ENCODE results near the gene SUFU. TPM values are rescaled to one million over a fixed set of nuclear protein-coding genes. Genes with fewer than 3 reads are reported as not detected.

The SUFU gene
- total RNA-seq, 1 experiment from 2014 or later: 1.7 TPM

- DNase-seq (ENCODE audit: low spot score): no peak
Measured at GRCh38 chr10:102595897-102596296, 92.1 kb downstream of the SUFU start.

DNA sequence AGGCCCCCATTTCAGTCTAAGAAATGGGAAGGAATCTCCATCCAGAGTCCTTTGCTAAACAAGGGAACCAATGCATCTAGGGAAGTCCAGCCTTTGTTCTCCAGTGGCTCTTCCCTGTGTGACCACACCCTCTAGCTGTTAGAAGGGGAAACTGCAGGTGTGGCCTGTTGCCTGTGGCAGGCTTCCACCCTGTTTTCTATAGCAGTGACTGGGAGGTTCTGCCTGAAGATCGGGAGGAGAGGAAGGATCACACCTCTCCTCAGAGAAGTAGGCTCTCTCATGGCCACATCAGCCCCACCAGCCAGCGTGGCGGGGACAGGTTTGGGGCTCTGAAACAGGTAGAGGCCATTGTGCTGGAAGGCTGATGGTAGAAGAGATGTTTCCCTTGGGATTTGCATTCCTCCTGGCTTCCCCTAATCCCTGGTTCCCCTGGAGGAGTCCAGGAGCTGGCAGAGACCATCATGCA is 92.8 kb downstream of the SUFU start:
- peak; percentile 62 for DNase-seq (ENCODE audit: low spot score)

DNA sequence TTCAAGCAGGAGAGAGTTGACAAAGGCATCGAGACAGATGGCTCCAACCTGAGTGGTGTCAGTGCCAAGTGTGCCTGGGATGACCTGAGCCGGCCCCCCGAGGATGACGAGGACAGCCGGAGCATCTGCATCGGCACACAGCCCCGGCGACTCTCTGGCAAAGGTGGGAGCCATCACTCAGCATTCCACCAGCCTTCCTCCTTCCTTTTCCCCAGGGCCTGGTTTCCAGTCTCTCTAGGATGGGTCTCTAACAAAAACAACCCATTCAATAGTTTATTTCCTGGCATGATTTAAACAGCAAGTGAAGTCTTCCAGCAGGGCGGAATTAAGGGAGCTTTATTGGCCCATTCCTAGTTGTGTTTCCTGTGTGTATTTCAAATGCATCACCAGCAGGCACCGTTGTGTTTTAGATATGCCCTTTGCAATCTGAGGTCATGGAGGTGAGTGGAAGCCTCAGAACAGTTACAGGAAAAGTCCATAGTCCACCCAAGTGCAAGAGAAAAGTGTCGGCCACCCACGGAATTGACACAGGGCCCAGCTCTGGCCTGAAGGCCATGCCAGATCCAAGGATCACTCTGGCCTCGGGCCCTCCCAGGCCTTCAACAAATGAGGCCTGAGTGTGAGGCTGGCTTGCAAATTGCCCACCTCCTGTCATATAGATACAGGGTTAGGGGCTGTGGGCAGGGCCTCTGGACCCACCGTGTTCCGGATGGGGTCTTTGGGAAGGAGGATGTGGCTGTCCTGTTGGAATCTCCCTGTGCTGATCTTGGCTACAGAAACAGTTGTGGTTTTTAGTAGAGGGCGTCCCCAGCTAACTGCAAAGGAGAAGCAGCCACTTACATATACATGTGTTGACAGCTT is 93.6 kb downstream of the SUFU start:
- DNase-seq (ENCODE audit: low spot score): no peak

GRCh38 chr10:102598243-102598642 is 94.5 kb downstream of the SUFU start:
- no peak for DNase-seq (ENCODE audit: low spot score)

- DNase-seq (ENCODE audit: low spot score): no peak
Measured at GRCh38 chr10:102599565-102600327, 96.0 kb downstream of the SUFU start.

DNA sequence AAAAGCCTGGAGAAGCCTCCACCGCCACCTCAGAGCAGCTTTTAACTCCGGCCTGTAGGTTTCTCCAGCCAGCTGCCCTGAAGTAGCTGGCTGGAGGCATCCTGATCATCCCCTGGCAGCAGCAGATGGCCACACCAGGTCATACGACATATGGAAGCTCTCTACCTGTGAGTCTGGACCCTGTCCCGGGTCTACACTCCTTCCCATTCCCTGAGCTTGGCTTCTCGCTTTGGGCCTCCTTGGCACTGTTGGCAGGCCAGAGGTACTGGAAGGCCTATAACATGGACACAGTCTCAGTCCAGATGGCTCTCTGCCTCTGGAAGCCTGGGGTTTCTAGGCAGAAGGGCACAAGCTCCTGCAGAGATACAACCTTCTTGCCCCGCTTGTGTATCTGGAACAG is 97.0 kb downstream of the SUFU start:
- DNase-seq (ENCODE audit: low spot score): no peak

DNA sequence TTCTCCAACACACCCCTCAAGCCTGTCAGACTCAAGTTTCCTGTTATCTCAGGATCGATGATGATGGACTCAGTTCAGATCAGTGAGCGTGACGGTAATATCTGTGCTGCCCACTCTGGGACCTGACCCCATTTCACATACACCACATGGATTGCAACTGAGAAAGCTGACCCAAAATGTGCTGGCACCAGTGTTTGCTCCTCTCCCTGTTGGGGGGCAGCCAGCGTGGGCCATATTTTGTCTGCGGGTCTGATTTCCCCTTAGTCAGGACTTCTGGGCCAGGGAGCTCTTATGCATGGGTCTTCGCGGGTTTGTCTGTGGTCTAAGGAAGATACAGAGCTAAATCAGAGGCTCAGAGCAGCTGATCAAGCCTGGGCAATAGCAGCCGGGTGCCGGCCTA is 97.9 kb downstream of the SUFU start:
- DNase-seq (ENCODE audit: low spot score): no peak

DNA sequence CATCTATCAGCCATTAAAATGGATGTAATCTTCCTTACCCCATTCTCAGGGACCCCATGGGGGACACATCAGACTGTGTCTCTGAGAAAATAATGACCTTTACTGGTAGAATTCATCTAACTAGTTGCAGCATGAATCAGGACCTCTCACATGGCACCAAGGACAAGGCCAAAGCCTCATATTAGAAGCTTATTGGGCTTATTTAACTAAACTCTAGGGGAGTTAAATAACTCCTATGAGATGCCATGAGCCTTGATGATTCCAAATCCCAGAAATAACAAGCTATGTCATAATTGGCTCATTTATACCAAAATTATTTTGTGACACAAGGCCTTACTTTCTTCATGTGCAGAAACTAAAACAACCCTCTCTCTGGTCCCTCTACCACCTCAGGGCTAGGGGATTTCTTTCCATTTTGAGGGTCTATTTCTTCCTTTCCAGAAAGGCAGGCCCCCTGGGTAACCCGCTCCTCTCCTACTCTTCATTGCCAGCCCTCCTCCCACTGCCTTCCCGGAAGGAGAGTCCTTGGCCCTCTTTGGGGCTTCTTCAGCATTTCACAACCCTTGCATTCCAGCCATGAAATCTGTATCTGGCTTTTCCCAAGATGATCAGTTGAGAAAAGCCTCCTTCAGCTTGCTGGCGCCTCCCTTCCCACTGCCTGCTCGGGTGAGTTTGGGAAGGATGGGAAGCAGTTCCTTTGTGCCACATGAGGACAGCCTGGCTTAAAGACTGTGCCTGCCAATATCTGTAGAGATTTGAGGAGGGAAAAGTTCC is 98.7 kb downstream of the SUFU start:
- DNase-seq (ENCODE audit: low spot score): no peak

GRCh38 chr10:102603946-102604345 is 100.2 kb downstream of the SUFU start:
- no peak for DNase-seq (ENCODE audit: low spot score)

DNA sequence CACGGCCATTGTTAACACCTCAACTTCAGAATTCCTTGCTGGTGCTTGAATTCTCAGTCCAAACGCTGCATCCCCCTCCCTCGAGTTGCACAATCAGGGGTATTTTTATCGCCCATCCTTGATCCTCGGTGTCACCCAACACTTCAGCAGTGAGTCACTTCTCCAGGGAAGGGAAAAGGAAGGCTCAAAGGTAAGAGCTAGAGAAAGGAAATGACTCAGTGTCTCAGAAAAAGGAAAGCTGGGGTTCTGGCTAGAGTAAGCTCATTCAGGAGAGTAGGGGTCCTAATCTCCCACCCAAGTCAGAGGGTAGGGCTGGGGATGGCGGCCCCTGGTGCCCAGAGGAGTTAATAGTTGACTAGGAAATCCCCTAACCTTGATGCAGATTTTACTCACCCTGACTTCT is 100.7 kb downstream of the SUFU start:
- peak; percentile 55 for DNase-seq (ENCODE audit: low spot score)

- DNase-seq (ENCODE audit: low spot score): no peak
Measured at GRCh38 chr10:102605712-102606111, 101.9 kb downstream of the SUFU start.

GRCh38 chr10:102608487-102608886 is 104.7 kb downstream of the SUFU start:
- no peak for DNase-seq (ENCODE audit: low spot score)

DNA sequence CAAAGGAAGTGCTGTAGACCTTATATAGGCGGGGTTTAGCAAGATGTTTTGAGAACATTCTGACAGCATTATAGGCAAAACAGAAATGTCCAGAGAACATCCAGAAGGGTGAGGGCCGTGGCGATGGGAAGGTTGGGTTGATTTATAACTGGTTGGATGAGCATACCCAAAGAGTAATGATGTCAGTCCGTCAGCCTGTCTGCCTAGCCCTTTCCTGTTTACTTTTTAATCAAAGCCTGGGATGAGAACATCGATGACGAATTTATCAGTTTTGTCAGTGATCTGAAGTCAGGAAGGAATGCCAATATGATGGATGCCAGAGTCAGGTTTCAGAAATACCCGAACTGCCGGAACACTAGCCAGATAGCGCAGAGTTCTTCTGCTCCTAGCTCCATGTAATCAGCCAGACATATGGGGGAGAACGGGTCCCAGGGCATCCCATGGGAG is 106.7 kb downstream of the SUFU start:
- no peak for DNase-seq (ENCODE audit: low spot score)

GRCh38 chr10:102611514-102612087 is 107.8 kb downstream of the SUFU start:
- DNase-seq (ENCODE audit: low spot score): no peak

- DNase-seq (ENCODE audit: low spot score): no peak
Measured at GRCh38 chr10:102612964-102613275, 109.1 kb downstream of the SUFU start.

DNA sequence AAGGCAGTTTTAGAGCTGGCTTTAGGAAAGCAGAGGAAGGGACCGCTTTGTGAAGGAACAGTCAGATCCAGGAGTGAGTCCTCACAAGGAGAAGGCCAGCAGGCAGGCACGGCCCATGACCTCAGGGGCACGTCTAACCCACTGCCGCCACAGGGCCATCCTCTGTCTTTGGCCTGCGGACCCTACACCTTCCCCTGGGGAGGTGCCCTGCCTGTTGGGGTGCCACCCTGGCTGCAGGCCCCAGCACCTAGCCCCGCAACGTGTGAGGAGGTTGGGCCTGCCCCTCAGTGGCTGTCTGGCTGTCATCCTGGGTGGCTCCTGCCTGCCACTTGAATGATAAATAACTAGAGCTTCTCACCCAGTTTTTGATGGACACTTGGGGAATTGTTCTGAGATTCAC is 109.5 kb downstream of the SUFU start:
- no peak for DNase-seq (ENCODE audit: low spot score)

DNA sequence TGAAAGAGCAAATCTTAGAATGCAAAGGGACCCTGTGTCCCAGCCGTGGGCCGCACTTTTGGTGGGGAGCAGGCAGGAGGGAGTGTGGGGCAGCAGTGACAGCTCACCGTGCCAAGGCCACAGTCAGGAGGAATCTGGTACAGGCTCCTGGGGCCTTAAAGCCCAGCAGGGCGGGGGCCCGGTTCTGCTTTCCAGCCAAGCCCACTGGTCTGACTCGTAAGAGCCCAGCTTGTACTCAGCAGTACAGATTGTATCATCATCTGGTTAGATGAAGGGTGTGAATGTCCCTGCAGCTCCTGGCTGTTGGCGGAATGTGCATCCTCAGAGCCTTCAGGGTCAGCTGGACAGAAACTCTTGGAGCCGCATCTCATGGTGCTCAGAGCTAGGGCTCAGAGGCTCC is 110.0 kb downstream of the SUFU start:
- no peak for DNase-seq (ENCODE audit: low spot score)

GRCh38 chr10:102614888-102615287 is 111.1 kb downstream of the SUFU start:
- no peak for DNase-seq (ENCODE audit: low spot score)

DNA sequence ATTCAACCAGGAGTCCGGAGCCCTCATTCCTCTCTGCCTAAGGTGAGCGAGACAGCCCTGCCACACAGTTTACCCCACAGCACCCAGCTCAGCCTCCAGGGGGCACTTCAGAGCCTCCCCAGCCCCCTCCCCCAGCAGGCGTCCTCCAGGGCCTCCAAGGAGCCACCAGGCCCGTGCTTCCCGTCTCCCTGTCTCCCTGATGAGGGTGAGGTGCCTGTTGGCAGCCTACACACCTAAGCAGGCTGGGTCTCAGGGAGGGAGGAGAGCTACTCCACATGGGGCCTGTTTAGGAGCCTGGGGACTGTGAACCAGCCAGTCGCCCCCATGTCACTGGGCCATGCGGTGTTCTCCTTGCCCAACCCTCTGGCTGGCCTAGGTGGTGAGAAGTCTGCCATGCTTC is 111.6 kb downstream of the SUFU start:
- no peak for DNase-seq (ENCODE audit: low spot score)

DNA sequence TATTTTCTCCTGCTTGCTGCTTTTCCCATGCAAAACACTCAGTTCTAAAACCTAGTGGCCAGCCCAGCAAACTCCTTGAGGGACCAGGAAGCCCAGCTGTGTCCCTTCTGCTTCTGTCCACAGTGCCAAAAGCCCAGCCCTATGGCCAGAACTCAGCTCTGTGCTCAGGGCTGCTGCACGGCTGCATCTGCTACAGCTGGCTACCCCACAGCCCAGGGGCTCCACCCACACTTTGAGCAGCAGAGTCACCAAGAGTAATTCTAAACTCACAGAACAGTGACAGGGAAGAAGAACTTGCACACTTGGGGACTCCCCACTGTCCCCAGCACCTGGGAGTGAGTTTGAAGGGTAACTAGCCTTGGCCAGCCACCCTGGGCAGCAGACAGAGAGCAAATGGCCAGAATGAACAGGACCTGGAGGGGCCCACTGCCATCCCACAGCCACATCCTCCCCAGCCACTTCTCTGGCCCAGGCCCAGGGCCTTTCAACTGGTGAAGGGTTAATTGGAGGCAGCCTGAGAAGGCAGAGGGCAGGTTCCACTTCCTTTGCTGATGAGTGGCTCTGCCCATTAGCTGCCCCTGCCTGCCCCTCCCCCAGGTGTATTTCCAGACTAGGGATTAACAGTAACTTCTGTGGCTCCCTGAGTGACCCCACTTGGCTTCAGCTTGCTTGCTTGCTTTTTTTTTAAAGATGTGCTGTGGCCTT is 112.4 kb downstream of the SUFU start:
- no peak for DNase-seq (ENCODE audit: low spot score)

- DNase-seq (ENCODE audit: low spot score): no peak
Measured at GRCh38 chr10:102617041-102617440, 113.3 kb downstream of the SUFU start.
